ENCODE measurements around the gene CDC27. TPM values are rescaled to one million over a fixed set of nuclear protein-coding genes. Genes with fewer than 3 reads are reported as not detected.

The CDC27 gene
- total RNA-seq, 1 experiment from 2014 or later, result 83.3 TPM

- ChIA-PET CTCF (no interaction called here), POLR2A (no interaction called here)
- ATAC-seq, result peak; percentile 50; the same call in 1 of the 2 replicates
- H3K9me3 Mint-ChIP-seq, result no peaks in the 10 kb centered on the region
- TF ChIP-seq NFYB (CRISPR knock-in tag; conservative IDR thresholded peaks at IDR 0.05; ENCODE audit: low read depth), result no peak
- no peak for TF ChIP-seq CTCF (IDR thresholded peaks at IDR 0.05)
- no peak for TF ChIP-seq GTF2I (CRISPR knock-in tag; conservative IDR thresholded peaks at IDR 0.05)
- TF ChIP-seq GABPB1 (CRISPR knock-in tag; IDR thresholded peaks at IDR 0.05), result no peak
- no peak for TF ChIP-seq ZSCAN18 (CRISPR knock-in tag; IDR thresholded peaks at IDR 0.05)
- TF ChIP-seq ZMAT4 (CRISPR knock-in tag; IDR thresholded peaks at IDR 0.05), result no peak
- TF ChIP-seq CBFB (CRISPR knock-in tag; IDR thresholded peaks at IDR 0.05; ENCODE audit: low read depth), result no peak
- no peak for TF ChIP-seq ZNF263 (CRISPR knock-in tag; IDR thresholded peaks at IDR 0.05; ENCODE audit: low read depth)
- TF ChIP-seq PRRX2 (CRISPR knock-in tag; IDR thresholded peaks at IDR 0.05), result no peak
- no peak for TF ChIP-seq NFE2L1 (CRISPR knock-in tag; IDR thresholded peaks at IDR 0.05)
- no peak for TF ChIP-seq TEAD1 (CRISPR knock-in tag; IDR thresholded peaks at IDR 0.05)
- no peak for TF ChIP-seq MAX (CRISPR knock-in tag; IDR thresholded peaks at IDR 0.05)
- H3K27ac Mint-ChIP-seq, result 0 out of 2 replicates have a peak overlapping the region, but pooled peaks have one; percentile 9
- DNase-seq (ENCODE audit: low spot score), result peak; percentile 26
- H3K4me1 Mint-ChIP-seq, result peaks cover 21% of the 10 kb centered on the region
- H3K4me3 Mint-ChIP-seq, result no peak overlapping the region
- H3K27me3 Mint-ChIP-seq (ENCODE audit: low read depth), result peaks cover 8% of the 10 kb centered on the region; the same call in 1 of the 2 replicates
- H3K36me3 Mint-ChIP-seq, result no peaks in the 10 kb centered on the region
These were observed 16.4 kb upstream of the CDC27 start for GRCh38 chr17:47205419-47205963.

GRCh38 chr17:47204722-47205418 is 15.8 kb upstream of the CDC27 start:
- peaks cover 8% of the 10 kb centered on the region; the same call in 1 of the 2 replicates for H3K27me3 Mint-ChIP-seq (ENCODE audit: low read depth)
- CTCF ChIA-PET, result no interaction called here
- no peak for ATAC-seq
- TF ChIP-seq AR (CRISPR knock-in tag; IDR thresholded peaks at IDR 0.05) (no peak), ZNF263 (CRISPR knock-in tag; IDR thresholded peaks at IDR 0.05; ENCODE audit: low read depth) (no peak), PRDM15 (CRISPR knock-in tag; IDR thresholded peaks at IDR 0.05) (no peak), PREB (CRISPR knock-in tag; IDR thresholded peaks at IDR 0.05; ENCODE audit: borderline replicate concordance) (no peak), IRF1 (CRISPR knock-in tag; IDR thresholded peaks at IDR 0.05) (no peak), USF1 (CRISPR knock-in tag; IDR thresholded peaks at IDR 0.05) (no peak), E2F1 (CRISPR knock-in tag; IDR thresholded peaks at IDR 0.05) (no peak), ESRRA (CRISPR knock-in tag; IDR thresholded peaks at IDR 0.05; ENCODE audit: borderline replicate concordance) (no peak)

More at GRCh38 chr17:47204722-47205418, 15.8 kb upstream of the CDC27 start:
- H3K4me1 Mint-ChIP-seq, result peaks cover 21% of the 10 kb centered on the region
- no peaks in the 10 kb centered on the region for H3K9me3 Mint-ChIP-seq
- no peak overlapping the region for H3K4me3 Mint-ChIP-seq
- 0 out of 2 replicates have a peak overlapping the region, but pooled peaks have one; percentile 9 for H3K27ac Mint-ChIP-seq
- POLR2A ChIA-PET, result no interaction called here
- DNase-seq (ENCODE audit: low spot score), result no peak
- no peaks in the 10 kb centered on the region for H3K36me3 Mint-ChIP-seq

Data from WTC11 (cell line).